HL-60 (cell line): ENCODE data around the gene PMVK.

ENCODE experiments used
- DNase-seq, 2 experiments: peaks; one replicate each; pipeline ENCODE4 v3.0.0-alpha.2; 2010 to 2020; ENCODE audit warnings: low read depth in 1 of 2, low spot score in 1 of 2
- H3K27ac ChIP-seq: fragments of 250-450 bp; sonication (Bioruptor Pico); replicated peaks from 2 replicates; pipeline ENCODE4 v1.5.1; 2020; ENCODE audit warnings: mild to moderate bottlenecking, moderate library complexity
- H3K27me3 ChIP-seq: fragments of 250-450 bp; sonication (Bioruptor Pico); 2 replicates; pipeline ENCODE4 v1.5.1; 2021; ENCODE audit warnings: mild to moderate bottlenecking, moderate library complexity; ENCODE audit not compliant: insufficient read depth, poor library complexity, severe bottlenecking
- H3K4me3 ChIP-seq: replicated peaks from 2 replicates; pipeline ENCODE4 v1.5.1; 2011; ENCODE audit warnings: mild to moderate bottlenecking, control low read depth, low read length; ENCODE audit not compliant: insufficient read depth
- GABPA ChIP-seq: IDR thresholded peaks from 2 replicates; pipeline ENCODE4 v1.6.1; 2012; ENCODE audit warnings: low read depth
- POLR2AphosphoS5 ChIP-seq: IDR thresholded peaks from 2 replicates; pipeline ENCODE4 v1.6.1; 2012; ENCODE audit warnings: low read depth
- SPI1 ChIP-seq: IDR thresholded peaks from 2 replicates; pipeline ENCODE4 v1.6.1; 2012; ENCODE audit warnings: low read depth, mild to moderate bottlenecking, borderline replicate concordance
- TF ChIP-seq, protein P1 (sequence below): IDR thresholded peaks from one replicate; pipeline ENCODE4 v1.5.1; 2011; ENCODE audit warnings: low read length, control low read depth, inconsistent platforms; ENCODE audit not compliant: insufficient read depth
- TF ChIP-seq, protein P2 (sequence below): IDR thresholded peaks from 2 replicates; pipeline ENCODE4 v1.6.1; 2012; ENCODE audit warnings: low read depth; ENCODE audit not compliant: insufficient replicate concordance

PMVK gene

DNA sequence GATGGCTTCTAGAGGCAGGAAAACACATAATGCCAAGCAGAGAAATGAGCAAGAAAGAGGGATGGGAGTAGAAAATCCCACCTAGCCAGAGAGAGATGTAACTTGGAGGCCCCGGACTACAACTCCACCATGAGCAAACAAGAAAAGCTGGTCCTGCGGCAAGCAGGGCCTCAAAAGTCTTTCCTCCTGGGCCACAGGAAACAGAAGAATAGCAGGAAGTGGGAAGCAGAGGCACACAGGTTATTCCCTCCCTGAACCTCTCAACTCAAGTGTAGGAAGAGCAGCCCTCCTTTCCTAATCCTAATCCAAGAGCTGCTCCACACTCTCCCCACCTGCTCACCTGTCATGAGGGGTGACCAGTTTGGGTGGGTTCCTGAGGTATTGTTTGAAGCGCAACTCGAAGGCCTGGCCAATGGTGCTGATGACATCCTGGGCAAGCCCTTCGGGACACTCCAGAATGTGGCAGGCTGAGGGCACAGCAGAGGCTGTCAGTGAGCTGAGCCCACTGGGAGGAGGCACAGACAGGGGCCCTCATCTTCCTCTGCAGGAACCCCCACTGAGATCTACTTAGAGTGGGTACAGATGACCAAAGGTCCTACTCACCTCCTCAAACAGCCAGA is 30.9 kb upstream of the PMVK start:
- H3K4me3 ChIP-seq, result no peak overlapping the region
- TF ChIP-seq, protein P1, sequence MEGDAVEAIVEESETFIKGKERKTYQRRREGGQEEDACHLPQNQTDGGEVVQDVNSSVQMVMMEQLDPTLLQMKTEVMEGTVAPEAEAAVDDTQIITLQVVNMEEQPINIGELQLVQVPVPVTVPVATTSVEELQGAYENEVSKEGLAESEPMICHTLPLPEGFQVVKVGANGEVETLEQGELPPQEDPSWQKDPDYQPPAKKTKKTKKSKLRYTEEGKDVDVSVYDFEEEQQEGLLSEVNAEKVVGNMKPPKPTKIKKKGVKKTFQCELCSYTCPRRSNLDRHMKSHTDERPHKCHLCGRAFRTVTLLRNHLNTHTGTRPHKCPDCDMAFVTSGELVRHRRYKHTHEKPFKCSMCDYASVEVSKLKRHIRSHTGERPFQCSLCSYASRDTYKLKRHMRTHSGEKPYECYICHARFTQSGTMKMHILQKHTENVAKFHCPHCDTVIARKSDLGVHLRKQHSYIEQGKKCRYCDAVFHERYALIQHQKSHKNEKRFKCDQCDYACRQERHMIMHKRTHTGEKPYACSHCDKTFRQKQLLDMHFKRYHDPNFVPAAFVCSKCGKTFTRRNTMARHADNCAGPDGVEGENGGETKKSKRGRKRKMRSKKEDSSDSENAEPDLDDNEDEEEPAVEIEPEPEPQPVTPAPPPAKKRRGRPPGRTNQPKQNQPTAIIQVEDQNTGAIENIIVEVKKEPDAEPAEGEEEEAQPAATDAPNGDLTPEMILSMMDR, result no peak
- TF ChIP-seq SPI1, result no peak

DNA sequence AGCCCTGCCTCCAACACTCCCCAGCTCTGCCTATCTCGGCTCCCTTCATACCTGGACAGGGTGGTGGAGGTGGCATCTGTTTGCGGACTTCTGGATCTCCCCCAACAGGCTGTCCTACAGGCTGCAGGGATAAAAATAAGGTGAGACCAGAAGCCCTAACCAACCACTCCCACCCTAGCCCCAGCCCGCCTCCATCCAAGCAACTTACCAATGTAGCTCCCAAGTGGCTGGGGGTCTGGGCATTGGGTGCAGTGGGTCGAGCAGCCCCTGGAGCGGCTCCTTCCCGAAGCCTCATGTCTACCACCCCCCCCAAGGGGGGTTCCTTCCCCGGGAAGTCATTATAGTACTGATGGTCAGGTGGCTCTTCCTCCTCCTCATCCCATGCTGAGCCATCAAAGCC is 29.6 kb upstream of the PMVK start:
- Histone ChIP-seq H3K27ac (no peak overlapping the region), H3K27me3 (no peaks in the 10 kb centered on the region), H3K4me3 (no peak overlapping the region)
- TF ChIP-seq POLR2AphosphoS5 (no peak), SPI1 (no peak), GABPA (no peak)
- TF ChIP-seq, protein P2, sequence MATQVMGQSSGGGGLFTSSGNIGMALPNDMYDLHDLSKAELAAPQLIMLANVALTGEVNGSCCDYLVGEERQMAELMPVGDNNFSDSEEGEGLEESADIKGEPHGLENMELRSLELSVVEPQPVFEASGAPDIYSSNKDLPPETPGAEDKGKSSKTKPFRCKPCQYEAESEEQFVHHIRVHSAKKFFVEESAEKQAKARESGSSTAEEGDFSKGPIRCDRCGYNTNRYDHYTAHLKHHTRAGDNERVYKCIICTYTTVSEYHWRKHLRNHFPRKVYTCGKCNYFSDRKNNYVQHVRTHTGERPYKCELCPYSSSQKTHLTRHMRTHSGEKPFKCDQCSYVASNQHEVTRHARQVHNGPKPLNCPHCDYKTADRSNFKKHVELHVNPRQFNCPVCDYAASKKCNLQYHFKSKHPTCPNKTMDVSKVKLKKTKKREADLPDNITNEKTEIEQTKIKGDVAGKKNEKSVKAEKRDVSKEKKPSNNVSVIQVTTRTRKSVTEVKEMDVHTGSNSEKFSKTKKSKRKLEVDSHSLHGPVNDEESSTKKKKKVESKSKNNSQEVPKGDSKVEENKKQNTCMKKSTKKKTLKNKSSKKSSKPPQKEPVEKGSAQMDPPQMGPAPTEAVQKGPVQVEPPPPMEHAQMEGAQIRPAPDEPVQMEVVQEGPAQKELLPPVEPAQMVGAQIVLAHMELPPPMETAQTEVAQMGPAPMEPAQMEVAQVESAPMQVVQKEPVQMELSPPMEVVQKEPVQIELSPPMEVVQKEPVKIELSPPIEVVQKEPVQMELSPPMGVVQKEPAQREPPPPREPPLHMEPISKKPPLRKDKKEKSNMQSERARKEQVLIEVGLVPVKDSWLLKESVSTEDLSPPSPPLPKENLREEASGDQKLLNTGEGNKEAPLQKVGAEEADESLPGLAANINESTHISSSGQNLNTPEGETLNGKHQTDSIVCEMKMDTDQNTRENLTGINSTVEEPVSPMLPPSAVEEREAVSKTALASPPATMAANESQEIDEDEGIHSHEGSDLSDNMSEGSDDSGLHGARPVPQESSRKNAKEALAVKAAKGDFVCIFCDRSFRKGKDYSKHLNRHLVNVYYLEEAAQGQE, result no peak
- TF ChIP-seq, protein P1, result no peak
- DNase-seq, result no peak

More for the DNA sequence above, 30.9 kb upstream of the PMVK start:
- DNase-seq, result no peak
- Histone ChIP-seq H3K27ac (no peak overlapping the region), H3K27me3 (no peaks in the 10 kb centered on the region)

DNA sequence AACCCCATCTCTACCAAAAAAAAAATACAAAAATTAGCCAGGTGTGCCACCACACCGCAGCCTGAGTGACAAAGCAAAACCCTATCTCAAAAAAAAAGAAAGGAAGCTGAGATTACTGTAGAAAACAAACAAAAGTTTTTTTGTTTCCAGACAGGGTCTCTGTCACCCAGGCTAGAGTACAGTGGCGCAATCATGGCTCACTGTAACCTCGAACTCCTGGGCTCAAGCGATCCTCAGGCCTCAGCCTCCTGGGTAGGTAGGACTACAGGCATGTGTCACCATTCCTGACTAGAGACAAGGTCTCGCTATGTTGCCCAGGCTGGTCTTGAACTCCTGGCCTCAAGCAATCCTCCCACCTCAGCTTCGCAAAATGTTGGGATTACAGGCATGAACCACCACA is 27.8 kb upstream of the PMVK start:
- Histone ChIP-seq H3K27ac (no peak overlapping the region), H3K4me3 (no peak overlapping the region), H3K27me3 (no peaks in the 10 kb centered on the region)
- TF ChIP-seq POLR2AphosphoS5, result no peak
- TF ChIP-seq, protein P2, result no peak
- DNase-seq, result no peak

GRCh38 chr1:154963643-154964042 is 27.1 kb upstream of the PMVK start:
- Histone ChIP-seq H3K27ac (no peak overlapping the region), H3K27me3 (no peaks in the 10 kb centered on the region), H3K4me3 (no peak overlapping the region)
- DNase-seq, result no peak
- TF ChIP-seq POLR2AphosphoS5 (no peak), GABPA (no peak), SPI1 (no peak)
- TF ChIP-seq, protein P2, result no peak
- TF ChIP-seq, protein P1, result no peak
